Esophagus squamous epithelium (tissue), 4 donors: Measurements from ENCODE around the gene SNX9.

Experiments
- CTCF ChIP-seq, 6 experiments: fragments of 450-650 bp in 4 of 6; fragments of 200-600 bp in 2 of 6; sonication (generic) in 2 of 6; IDR thresholded peaks; one replicate each; pipeline ENCODE4 v1.5.1; 2016 to 2019; ENCODE audit warnings: antibody characterized with exemption in 6 of 6, mild to moderate bottlenecking in 4 of 6, moderate library complexity in 4 of 6
- POLR2A ChIP-seq, 4 donors: fragments of 450-650 bp; IDR thresholded peaks; one replicate each; pipeline ENCODE4 v1.6.1; 2017; ENCODE audit warnings: antibody characterized with exemption in 4 of 4, mild to moderate bottlenecking in 4 of 4, moderate library complexity in 3 of 4

- TF ChIP-seq POLR2A (IDR thresholded peaks at IDR 0.05) (no peak), CTCF (IDR thresholded peaks at IDR 0.05) (no peak)
These were observed 68.7 kb downstream of the SNX9 start for GRCh38 chr6:157891544-157892362.
